HepG2 (cell line): ENCODE measurements around the gene LOXL3.

Experiments
- BRCA1 ChIP-seq: sonication (generic); formaldehyde crosslinking; IDR thresholded peaks from 2 replicates; pipeline ENCODE4 v1.4.0; 2020; ENCODE audit warnings: missing genetic modification reagents
- ESRRA ChIP-seq: sonication (generic); formaldehyde crosslinking; IDR thresholded peaks from 2 replicates; pipeline ENCODE4 v1.5.1; 2020; ENCODE audit warnings: mild to moderate bottlenecking, low read depth, missing genetic modification reagents
- FOSL1 ChIP-seq: sonication (generic); formaldehyde crosslinking; IDR thresholded peaks from 2 replicates; pipeline ENCODE4 v1.9.0; 2021; ENCODE audit warnings: missing genetic modification reagents, borderline replicate concordance
- KAT2B ChIP-seq: fragments of 150-350 bp; IDR thresholded peaks from 2 replicates; pipeline ENCODE4 v1.6.1; 2014; ENCODE audit warnings: low read depth, low read length, borderline replicate concordance
- MAFK ChIP-seq, 2 experiments: IDR thresholded peaks in 1 of 2; conservative IDR thresholded peaks in 1 of 2; 2 replicates each; pipeline ENCODE4 v1.6.1; 2011; ENCODE audit warnings: improper control_type of control experiment in 2 of 2, low read length in 2 of 2
- POLR2A ChIP-seq, 2 experiments: IDR thresholded peaks; 2 replicates each; pipeline ENCODE4 v1.6.1; 2011; ENCODE audit warnings: low read depth in 2 of 2, low read length in 2 of 2, mild to moderate bottlenecking in 1 of 2, moderate library complexity in 1 of 2; ENCODE audit not compliant: insufficient read depth in 1 of 2
- RFX5 ChIP-seq: IDR thresholded peaks from 2 replicates; pipeline ENCODE4 v1.6.1; 2011; ENCODE audit warnings: low read depth, low read length, improper control_type of control experiment
- TFDP1 ChIP-seq: IDR thresholded peaks from 2 replicates; pipeline ENCODE4 v1.6.1; 2016; ENCODE audit warnings: missing compliant biosample characterization, missing genetic modification reagents, borderline replicate concordance
- ZNF230 ChIP-seq: sonication (generic); formaldehyde crosslinking; IDR thresholded peaks from 2 replicates; pipeline ENCODE4 v1.4.0; 2020; ENCODE audit warnings: mild to moderate bottlenecking, missing genetic modification reagents
- ZNF263 ChIP-seq: sonication (generic); formaldehyde crosslinking; IDR thresholded peaks from 2 replicates; pipeline ENCODE4 v1.4.0; 2020; ENCODE audit warnings: missing genetic modification reagents
- TF ChIP-seq, protein P1 (sequence below): sonication (generic); formaldehyde crosslinking; IDR thresholded peaks from 2 replicates; pipeline ENCODE4 v1.8.0; 2023; ENCODE audit warnings: mild to moderate bottlenecking, missing genetic modification reagents
- TF ChIP-seq, protein P2 (sequence below): sonication (generic); formaldehyde crosslinking; IDR thresholded peaks from 2 replicates; pipeline ENCODE4 v1.4.0; 2020; ENCODE audit warnings: missing genetic modification reagents

DNA sequence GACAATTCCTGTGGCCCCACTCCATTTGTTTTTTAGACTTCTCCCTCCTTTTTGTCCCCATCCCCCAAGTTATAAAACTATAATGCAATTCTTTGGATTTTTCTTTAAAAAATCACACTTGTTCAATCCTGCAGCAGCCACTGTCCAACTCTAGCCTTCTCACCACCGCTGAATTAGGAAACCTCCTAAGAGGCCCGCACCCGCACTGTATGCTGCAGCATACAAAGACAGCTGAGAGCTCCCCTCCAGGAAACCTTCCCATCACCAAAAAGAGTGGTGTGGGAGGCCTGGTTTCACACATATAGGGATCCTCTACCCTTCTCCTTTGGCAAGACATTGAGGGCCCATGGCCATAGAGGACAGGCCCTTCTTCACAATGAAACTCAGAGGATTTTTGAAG, 49.2 kb downstream of the LOXL3 start:
- TF ChIP-seq ZNF230 (no peak), ZNF263 (CRISPR knock-in tag) (no peak), KAT2B (no peak), RFX5 (no peak), ESRRA (no peak), TFDP1 (CRISPR knock-in tag) (no peak), POLR2A (IDR thresholded peaks at IDR 0.05; ENCODE audit: insufficient read depth in 1 of 2, low read depth in 2 of 2, low read length in 2 of 2) (peak in 1 of 2 experiments; percentile 5; a peak in 1 of 4 replicates), MAFK (conservative IDR thresholded peaks at IDR 0.05 in 1 of 2, IDR thresholded peaks at IDR 0.05 in 1 of 2; ENCODE audit: low read length in 2 of 2) (no peak), BRCA1 (no peak), FOSL1 (CRISPR knock-in tag) (no peak)
- TF ChIP-seq, protein P1, sequence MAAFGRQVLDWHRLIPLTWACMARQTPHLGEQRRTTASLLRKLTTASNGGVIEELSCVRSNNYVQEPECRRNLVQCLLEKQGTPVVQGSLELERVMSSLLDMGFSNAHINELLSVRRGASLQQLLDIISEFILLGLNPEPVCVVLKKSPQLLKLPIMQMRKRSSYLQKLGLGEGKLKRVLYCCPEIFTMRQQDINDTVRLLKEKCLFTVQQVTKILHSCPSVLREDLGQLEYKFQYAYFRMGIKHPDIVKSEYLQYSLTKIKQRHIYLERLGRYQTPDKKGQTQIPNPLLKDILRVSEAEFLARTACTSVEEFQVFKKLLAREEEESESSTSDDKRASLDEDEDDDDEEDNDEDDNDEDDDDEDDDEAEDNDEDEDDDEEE, result no peak
- TF ChIP-seq, protein P2, sequence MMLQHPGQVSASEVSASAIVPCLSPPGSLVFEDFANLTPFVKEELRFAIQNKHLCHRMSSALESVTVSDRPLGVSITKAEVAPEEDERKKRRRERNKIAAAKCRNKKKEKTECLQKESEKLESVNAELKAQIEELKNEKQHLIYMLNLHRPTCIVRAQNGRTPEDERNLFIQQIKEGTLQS (CRISPR knock-in tag), result no peak
